Adrenal gland (tissue), 12 donors: ENCODE data around the gene UGT1A6. TPM values are rescaled to one million over a fixed set of nuclear protein-coding genes. Genes with fewer than 3 reads are reported as not detected.
A peak's percentile ranks its signal among the peaks of the same experiment; 100 is the strongest.

Experiments
- DNase-seq, 7 donors: peaks; one replicate each; pipeline ENCODE4 v3.0.0-alpha.2; 2019 to 2020
- H3K27ac ChIP-seq, 5 donors: fragments of 200-600 bp; sonication (generic) in 4 of 5; 1 replicate in 3 of 5; 2 replicates in 2 of 5; pipeline versions ENCODE4 v1.5.1 to v1.8.0; 2016 to 2020; ENCODE audit warnings: mild to moderate bottlenecking in 1 of 5
- H3K27me3 ChIP-seq: fragments of 200-600 bp; 2 replicates; pipeline ENCODE4 v1.8.0; 2021
- H3K36me3 ChIP-seq, 2 donors: fragments of 200-600 bp; replicated peaks in 1 of 2; 1 replicate in 1 of 2; 2 replicates in 1 of 2; pipeline versions ENCODE4 v1.5.1 to v1.8.0; 2018 to 2022
- H3K4me1 ChIP-seq, 2 donors: fragments of 200-600 bp; replicated peaks in 1 of 2; 1 replicate in 1 of 2; 2 replicates in 1 of 2; pipeline versions ENCODE4 v1.5.1 to v1.8.0; 2018 to 2021
- H3K4me3 ChIP-seq, 4 donors: fragments of 200-600 bp; sonication (generic) in 3 of 4; one replicate each; pipeline ENCODE4 v1.5.1; 2016 to 2018
- H3K9me3 ChIP-seq, 3 donors: fragments of 200-600 bp; sonication (generic) in 1 of 3; replicated peaks in 1 of 3; 1 replicate in 2 of 3; 2 replicates in 1 of 3; pipeline versions ENCODE4 v1.5.1 to v1.8.0; 2016 to 2021
- CTCF ChIP-seq, 6 experiments: fragments of 450-650 bp in 4 of 6; fragments of 200-600 bp in 2 of 6; sonication (generic) in 1 of 6; IDR thresholded peaks; 1 replicate in 5 of 6; 2 replicates in 1 of 6; pipeline versions ENCODE4 v1.5.1 to v1.8.0; 2016 to 2021; ENCODE audit warnings: antibody characterized with exemption in 6 of 6, mild to moderate bottlenecking in 2 of 6, moderate library complexity in 1 of 6
- POLR2A ChIP-seq, 2 donors: fragments of 450-650 bp; IDR thresholded peaks; one replicate each; pipeline ENCODE4 v1.6.1; 2017; ENCODE audit warnings: antibody characterized with exemption in 2 of 2, mild to moderate bottlenecking in 2 of 2, moderate library complexity in 1 of 2
- WGBS, 4 donors: extraction: QIAGEN DNeasy Blood & Tissue Kit in 2 of 4; methylation state at CpG; one replicate each; pipeline versions ENCODE4 v1.1.5 to v1.1.7; 2013 to 2017; 5-methylcytosine and 5-hydroxymethylcytosine counted together
- intact Hi-C, 2 donors: fragments of 100-400 bp; cut with DNase I; formaldehyde crosslinking; loops; one replicate each; pipeline versions ENCODE4 v1.14.1 to v1.15.0; 2022 to 2023
- polyA plus RNA-seq, 3 donors: library from polyadenylated mRNA; stranded (reverse); fragments of 200-250 nt in 2 of 3; fragments of 350-450 nt in 1 of 3; fragmentation: Illumina TruSeq in 1 of 3; extraction: RNeasy Lipid Tissue Mini Kit (QIAGEN cat#74804) in 1 of 3; gene quantifications; one replicate each; pipeline ENCODE4 v1.2.3, GENCODE V29; 2013 to 2014
- total RNA-seq, 9 donors: library from RNA; depleted of rRNA in 4 of 9; stranded (reverse); fragments of >200 nt in 4 of 9; fragments of 120-200 nt in 1 of 9; fragmentation: NEBNext Ultra II Directional in 1 of 9; extraction: Animal tissue kit (Norgen Biotek cat#: 25700) in 1 of 9; gene quantifications; one replicate each; pipeline versions ENCODE4 v1.1.0 to v1.2.4, GENCODE V29; 2013 to 2023
- donor health status: healthy with polysubstance abuse.
- donor health status: Bipolar disorder and iron deficiency.
- donor health status: DM: yes; HTN: yes; CAD: no.
- donor health status: DM: no; HTN: no; CAD: no.
- donor health status: DM: no; HTN: no; CAD: no.
- donor health status: DM: yes; HTN: yes; CAD: no.

The UGT1A6 gene
- total and polyA plus RNA-seq, 12 donors: 0.16 TPM; not detected in 11

DNA sequence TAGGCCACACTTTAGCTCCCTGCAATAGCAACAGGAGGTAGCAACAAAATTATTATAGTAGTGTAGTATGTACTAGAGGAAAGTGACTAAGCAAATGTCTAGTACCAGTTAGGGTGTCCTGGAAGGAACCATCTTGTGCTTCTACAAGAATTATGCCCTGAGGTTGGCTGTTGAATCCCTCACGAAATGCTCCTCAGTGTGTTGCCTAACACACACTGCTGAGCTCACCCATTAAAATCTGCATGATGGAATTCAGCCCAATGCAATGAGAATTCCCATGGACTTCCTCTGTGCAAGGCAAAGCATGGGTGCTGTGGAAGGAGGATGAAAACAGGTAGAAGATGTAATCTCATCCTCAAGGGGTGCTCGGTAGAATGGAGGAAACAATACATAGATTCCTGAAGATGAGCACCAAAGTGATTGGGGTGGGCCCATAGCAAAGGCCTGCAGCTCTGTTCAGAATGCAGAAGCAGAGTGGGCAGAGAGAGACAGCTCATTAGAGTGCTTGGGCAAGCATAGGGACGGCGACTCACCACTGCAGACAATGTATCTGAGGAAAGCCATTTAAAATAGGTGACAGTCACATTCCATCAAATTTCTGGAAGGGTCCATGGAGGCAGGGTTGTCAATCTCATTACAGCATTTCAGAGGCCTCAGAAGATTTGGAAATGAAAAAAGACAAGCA lies 12.2 kb upstream of the UGT1A6 start:
- TF ChIP-seq POLR2A (IDR thresholded peaks at IDR 0.05) (no peak), CTCF (IDR thresholded peaks at IDR 0.05) (no peak)
- peaks cover 7% of the 10 kb centered on the region for H3K27me3 ChIP-seq
- H3K4me1 ChIP-seq: no peaks in the 10 kb centered on the region
- 81 to 87% (median 84%) methylated on average over 4 of the region's 4 CpGs for WGBS, 4 donors
- H3K4me3 ChIP-seq: no peak overlapping the region
- DNase-seq: no peak
- no peak overlapping the region for H3K27ac ChIP-seq
- intact Hi-C loops: no loop called here
- H3K9me3 ChIP-seq: no peaks in the 10 kb centered on the region
- H3K36me3 ChIP-seq: no peaks in the 10 kb centered on the region

GRCh38 chr2:233681521-233682099 lies 11.1 kb upstream of the UGT1A6 start, which contains the start of gene UGT1A7:
UGT1A7 (plus strand) TSS chr2:233681901; CDS start chr2:233681938, 37 bp downstream.
- Histone ChIP-seq H3K4me3 (no peak within 1 kb of the TSS), H3K27me3 (peaks cover 7% of the 10 kb centered on the region), H3K9me3 (no peaks in the 10 kb centered on the region), H3K4me1 (no peaks in the 10 kb centered on the region), H3K27ac (no peak within 1 kb of the TSS), H3K36me3 (no peaks in the 10 kb centered on the region)
- WGBS, 4 donors: 51 to 60% (median 59%) methylated on average over 4 to 5 of the region's 5 CpGs
- peak in 1 of 7 donors; percentile 10 for DNase-seq
- intact Hi-C loops: no loop called here
- TF ChIP-seq POLR2A (IDR thresholded peaks at IDR 0.05): no peak
- TF ChIP-seq CTCF (IDR thresholded peaks at IDR 0.05): no peak

DNA sequence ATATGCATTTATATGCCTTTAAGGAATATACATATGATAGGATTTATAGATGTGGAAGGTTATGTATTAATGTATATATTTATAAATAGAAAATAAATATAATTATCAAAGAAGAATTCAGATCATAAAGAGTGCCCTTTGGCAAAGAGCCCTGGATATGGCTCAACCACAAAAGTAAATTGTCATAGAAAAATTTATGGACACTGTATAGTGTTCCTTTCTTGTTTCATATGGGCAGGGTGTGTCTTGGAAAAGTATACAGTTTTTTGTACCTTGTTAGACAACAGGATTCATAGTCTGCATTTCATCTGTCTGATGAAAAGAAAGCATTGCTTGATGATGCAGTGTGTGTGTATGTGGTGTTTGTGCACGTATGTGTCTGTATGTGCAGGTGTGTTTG lies 8.1 kb upstream of the UGT1A6 start:
- no peaks in the 10 kb centered on the region for H3K9me3 ChIP-seq
- DNase-seq: no peak
- TF ChIP-seq CTCF (IDR thresholded peaks at IDR 0.05) (no peak), POLR2A (IDR thresholded peaks at IDR 0.05) (no peak)
- 71 to 83% (median 79%) methylated on average over 1 of the region's 1 CpG for WGBS, 4 donors
- no peaks in the 10 kb centered on the region for H3K36me3 ChIP-seq
- H3K27ac ChIP-seq: no peak overlapping the region
- H3K4me3 ChIP-seq: no peak overlapping the region
- intact Hi-C loops: no loop called here
- no peaks in the 10 kb centered on the region for H3K4me1 ChIP-seq
- no peaks in the 10 kb centered on the region for H3K27me3 ChIP-seq

DNA sequence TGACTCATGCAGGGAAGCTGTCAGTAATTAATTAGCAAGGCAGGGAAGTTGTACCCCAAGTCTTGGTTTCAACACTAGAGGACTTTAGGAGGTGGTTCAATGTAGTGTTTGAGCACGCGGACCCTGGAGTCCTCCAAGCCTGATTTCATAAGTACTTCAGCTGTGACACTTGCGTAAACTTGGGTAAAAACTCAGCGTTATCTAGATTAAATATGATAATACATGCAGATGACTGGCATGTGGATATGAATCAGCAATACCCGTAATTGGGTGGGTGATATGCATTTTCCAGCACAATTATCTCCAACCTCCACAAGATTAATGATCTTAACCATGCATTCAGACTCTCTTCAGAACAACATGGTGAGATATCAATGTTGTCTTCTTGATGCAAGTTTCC lies 5.8 kb upstream of the UGT1A6 start:
- Histone ChIP-seq H3K36me3 (no peaks in the 10 kb centered on the region), H3K4me1 (no peaks in the 10 kb centered on the region), H3K27me3 (no peaks in the 10 kb centered on the region), H3K9me3 (no peaks in the 10 kb centered on the region), H3K27ac (no peak overlapping the region), H3K4me3 (no peak overlapping the region)
- TF ChIP-seq CTCF (IDR thresholded peaks at IDR 0.05) (no peak), POLR2A (IDR thresholded peaks at IDR 0.05) (no peak)
- intact Hi-C loops: no loop called here
- DNase-seq: no peak
- WGBS, 4 donors: 72 to 88% (median 84%) methylated on average over 5 of the region's 5 CpGs
